HG03457 (cell line): Measurements from ENCODE around the gene NUDCD3.

Experiments
- ATAC-seq: cut with Tn5 transposase; IDR thresholded peaks from one replicate; pipeline ENCODE4 v1.9.1; 2021; ENCODE audit warnings: moderate number of reproducible peaks; ENCODE audit not compliant: unreplicated experiment

The NUDCD3 gene

GRCh38 chr7:44385434-44386138, 104.9 kb downstream of the NUDCD3 start:
- ATAC-seq, result no peak

- ATAC-seq, result no peak
These were observed 105.6 kb downstream of the NUDCD3 start for GRCh38 chr7:44384586-44385433.

GRCh38 chr7:44383566-44383965, 106.9 kb downstream of the NUDCD3 start:
- ATAC-seq, result no peak

GRCh38 chr7:44382459-44383265, 107.8 kb downstream of the NUDCD3 start:
- no peak for ATAC-seq

GRCh38 chr7:44381494-44382220, 108.8 kb downstream of the NUDCD3 start:
- ATAC-seq, result no peak

GRCh38 chr7:44380831-44381493, 109.5 kb downstream of the NUDCD3 start:
- no peak for ATAC-seq

GRCh38 chr7:44380189-44380830, 110.1 kb downstream of the NUDCD3 start:
- ATAC-seq, result no peak

- no peak for ATAC-seq
These were observed 110.9 kb downstream of the NUDCD3 start for GRCh38 chr7:44379366-44380188.

GRCh38 chr7:44378744-44379143, 111.7 kb downstream of the NUDCD3 start:
- no peak for ATAC-seq

GRCh38 chr7:44377681-44378421, 112.6 kb downstream of the NUDCD3 start:
- no peak for ATAC-seq

GRCh38 chr7:44377134-44377463, 113.4 kb downstream of the NUDCD3 start:
- ATAC-seq, result no peak

GRCh38 chr7:44376429-44377133, 113.9 kb downstream of the NUDCD3 start:
- ATAC-seq, result no peak

- ATAC-seq, result no peak
These were observed 114.5 kb downstream of the NUDCD3 start for GRCh38 chr7:44375926-44376342.

GRCh38 chr7:44375236-44375699, 115.2 kb downstream of the NUDCD3 start:
- ATAC-seq, result no peak

- no peak for ATAC-seq
These were observed 116.3 kb downstream of the NUDCD3 start for GRCh38 chr7:44374007-44374763.

- no peak for ATAC-seq
These were observed 117.1 kb downstream of the NUDCD3 start for GRCh38 chr7:44373418-44373740.
